HepG2 (cell line): Measurements from ENCODE around the gene DAB1. TPM values are rescaled to one million over a fixed set of nuclear protein-coding genes. Genes with fewer than 3 reads are reported as not detected.

ENCODE experiments used
- AGO2 ChIP-seq: fragments of 200-400 bp; formaldehyde crosslinking; optimal IDR thresholded peaks from 2 replicates; pipeline ENCODE3; 2017; ENCODE audit warnings: mild to moderate bottlenecking, low read depth, low read length, moderate library complexity
- HINFP ChIP-seq: sonication (generic); formaldehyde crosslinking; IDR thresholded peaks from 2 replicates; pipeline ENCODE4 v1.4.0; 2020; ENCODE audit warnings: low read depth, mild to moderate bottlenecking, missing genetic modification reagents
- NFIB ChIP-seq: sonication (generic); formaldehyde crosslinking; IDR thresholded peaks from 2 replicates; pipeline ENCODE4 v1.9.0; 2021; ENCODE audit warnings: missing genetic modification reagents, mild to moderate bottlenecking, borderline replicate concordance
- ONECUT2 ChIP-seq: sonication (generic); formaldehyde crosslinking; IDR thresholded peaks from 2 replicates; pipeline ENCODE4 v1.4.0; 2020; ENCODE audit warnings: missing genetic modification reagents
- RAD51 ChIP-seq: fragments of 450-650 bp; IDR thresholded peaks from 2 replicates; pipeline ENCODE4 v1.6.1; 2016; ENCODE audit warnings: borderline replicate concordance
- SRY ChIP-seq: sonication (generic); formaldehyde crosslinking; IDR thresholded peaks from 2 replicates; pipeline ENCODE4 v1.8.0; 2022; ENCODE audit warnings: mild to moderate bottlenecking, missing genetic modification reagents
- TARDBP ChIP-seq: sonication (generic); formaldehyde crosslinking; IDR thresholded peaks from 2 replicates; pipeline ENCODE4 v1.8.0; 2022; ENCODE audit warnings: mild to moderate bottlenecking, missing genetic modification reagents
- TFDP2 ChIP-seq: sonication (generic); formaldehyde crosslinking; IDR thresholded peaks from 2 replicates; pipeline ENCODE4 v1.4.0; 2020; ENCODE audit warnings: missing genetic modification reagents
- ZFAT ChIP-seq: sonication (generic); formaldehyde crosslinking; conservative IDR thresholded peaks from 2 replicates; pipeline ENCODE4 v1.8.1; 2023; ENCODE audit warnings: missing genetic modification reagents, inconsistent platforms
- ZFP62 ChIP-seq: sonication (generic); formaldehyde crosslinking; IDR thresholded peaks from 2 replicates; pipeline ENCODE4 v1.4.0; 2020; ENCODE audit warnings: missing genetic modification reagents
- ZHX1 ChIP-seq: sonication (generic); formaldehyde crosslinking; IDR thresholded peaks from 2 replicates; pipeline ENCODE4 v1.8.1; 2022; ENCODE audit warnings: low read depth, mild to moderate bottlenecking, missing genetic modification reagents
- ZNF10 ChIP-seq: sonication (generic); formaldehyde crosslinking; IDR thresholded peaks from 2 replicates; pipeline ENCODE4 v1.4.0; 2020; ENCODE audit warnings: mild to moderate bottlenecking, low read depth, missing genetic modification reagents, borderline replicate concordance
- ZNF274 ChIP-seq: sonication (generic); formaldehyde crosslinking; IDR thresholded peaks from 2 replicates; pipeline ENCODE4 v1.5.1; 2020; ENCODE audit warnings: mild to moderate bottlenecking, missing genetic modification reagents
- ZNF34 ChIP-seq: sonication (generic); formaldehyde crosslinking; IDR thresholded peaks from 2 replicates; pipeline ENCODE4 v1.4.0; 2020; ENCODE audit warnings: mild to moderate bottlenecking, missing genetic modification reagents, borderline replicate concordance
- ZNF7 ChIP-seq: IDR thresholded peaks from 2 replicates; pipeline ENCODE4 v1.6.1; 2016; ENCODE audit warnings: missing biosample characterization, missing genetic modification reagents
- ZNF713 ChIP-seq: sonication (generic); formaldehyde crosslinking; IDR thresholded peaks from 2 replicates; pipeline ENCODE4 v1.4.0; 2020; ENCODE audit warnings: mild to moderate bottlenecking, missing genetic modification reagents
- polyA plus RNA-seq, 8 experiments: library from polyadenylated mRNA; depleted of rRNA in 3 of 8; stranded (reverse) in 7 of 8; unstranded in 1 of 8; fragments of >200 nt; fragmentation: Illumina TruSeq in 4 of 8; extraction: Trizol in 4 of 8; gene quantifications; 2 replicates each; pipeline versions ENCODE4 v1.2.1 to v1.2.3, GENCODE V29; 2011 to 2016; ENCODE audit warnings: low read depth in 4 of 8, missing spikeins in 1 of 8, mixed read lengths in 1 of 8; ENCODE audit not compliant: insufficient read depth in 1 of 8
- total RNA-seq, 5 experiments: library from RNA; depleted of rRNA; stranded (reverse); fragments of >200 nt; fragmentation: Illumina TruSeq; extraction: Trizol; gene quantifications; 2 replicates each; pipeline ENCODE4 v1.2.3, GENCODE V29; 2016; ENCODE audit warnings: low read depth in 1 of 5
- TF ChIP-seq, protein P1 (sequence below): sonication (generic); formaldehyde crosslinking; IDR thresholded peaks from 2 replicates; pipeline ENCODE4 v1.8.0; 2022; ENCODE audit warnings: missing genetic modification reagents, mild to moderate bottlenecking, inconsistent platforms, borderline replicate concordance
- TF ChIP-seq, protein P2 (sequence below): sonication (generic); formaldehyde crosslinking; IDR thresholded peaks from 2 replicates; pipeline ENCODE4 v1.5.0; 2020; ENCODE audit warnings: mild to moderate bottlenecking, missing genetic modification reagents, borderline replicate concordance

Gene DAB1
- total and polyA plus RNA-seq, 2 of the 13 experiments (the other 11 are each of a cell fraction or from before 2014, with no cell fraction given) = 0.04 to 0.13 TPM

- TF ChIP-seq TFDP2 (CRISPR knock-in tag) = peak; percentile 71
- no peak for TF ChIP-seq ZNF10 (CRISPR knock-in tag)
- TF ChIP-seq ZNF7 (CRISPR knock-in tag) = no peak
- TF ChIP-seq ZNF274 (CRISPR knock-in tag) = no peak
- TF ChIP-seq ZNF34 (CRISPR knock-in tag) = no peak; the same call in 1 of the 2 replicates
- no peak for TF ChIP-seq ZFAT
- TF ChIP-seq, protein P1, sequence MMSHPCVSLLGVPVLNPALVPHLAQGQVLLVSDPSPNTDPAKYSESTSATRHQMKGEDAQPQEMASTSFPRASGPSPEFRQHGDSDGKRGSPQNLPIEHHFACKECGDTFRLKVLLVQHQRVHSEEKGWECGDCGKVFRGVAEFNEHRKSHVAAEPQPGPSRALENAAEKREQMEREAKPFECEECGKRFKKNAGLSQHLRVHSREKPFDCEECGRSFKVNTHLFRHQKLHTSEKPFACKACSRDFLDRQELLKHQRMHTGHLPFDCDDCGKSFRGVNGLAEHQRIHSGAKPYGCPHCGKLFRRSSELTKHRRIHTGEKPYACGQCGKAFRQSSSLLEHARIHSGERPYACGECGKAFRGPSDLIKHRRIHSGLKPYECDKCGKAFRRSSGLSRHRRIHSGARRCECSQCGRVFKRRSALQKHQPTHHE (CRISPR knock-in tag) = no peak
- no peak; the same call in 1 of the 2 replicates for TF ChIP-seq HINFP (CRISPR knock-in tag)
- no peak for TF ChIP-seq ZNF713
- TF ChIP-seq, protein P2, sequence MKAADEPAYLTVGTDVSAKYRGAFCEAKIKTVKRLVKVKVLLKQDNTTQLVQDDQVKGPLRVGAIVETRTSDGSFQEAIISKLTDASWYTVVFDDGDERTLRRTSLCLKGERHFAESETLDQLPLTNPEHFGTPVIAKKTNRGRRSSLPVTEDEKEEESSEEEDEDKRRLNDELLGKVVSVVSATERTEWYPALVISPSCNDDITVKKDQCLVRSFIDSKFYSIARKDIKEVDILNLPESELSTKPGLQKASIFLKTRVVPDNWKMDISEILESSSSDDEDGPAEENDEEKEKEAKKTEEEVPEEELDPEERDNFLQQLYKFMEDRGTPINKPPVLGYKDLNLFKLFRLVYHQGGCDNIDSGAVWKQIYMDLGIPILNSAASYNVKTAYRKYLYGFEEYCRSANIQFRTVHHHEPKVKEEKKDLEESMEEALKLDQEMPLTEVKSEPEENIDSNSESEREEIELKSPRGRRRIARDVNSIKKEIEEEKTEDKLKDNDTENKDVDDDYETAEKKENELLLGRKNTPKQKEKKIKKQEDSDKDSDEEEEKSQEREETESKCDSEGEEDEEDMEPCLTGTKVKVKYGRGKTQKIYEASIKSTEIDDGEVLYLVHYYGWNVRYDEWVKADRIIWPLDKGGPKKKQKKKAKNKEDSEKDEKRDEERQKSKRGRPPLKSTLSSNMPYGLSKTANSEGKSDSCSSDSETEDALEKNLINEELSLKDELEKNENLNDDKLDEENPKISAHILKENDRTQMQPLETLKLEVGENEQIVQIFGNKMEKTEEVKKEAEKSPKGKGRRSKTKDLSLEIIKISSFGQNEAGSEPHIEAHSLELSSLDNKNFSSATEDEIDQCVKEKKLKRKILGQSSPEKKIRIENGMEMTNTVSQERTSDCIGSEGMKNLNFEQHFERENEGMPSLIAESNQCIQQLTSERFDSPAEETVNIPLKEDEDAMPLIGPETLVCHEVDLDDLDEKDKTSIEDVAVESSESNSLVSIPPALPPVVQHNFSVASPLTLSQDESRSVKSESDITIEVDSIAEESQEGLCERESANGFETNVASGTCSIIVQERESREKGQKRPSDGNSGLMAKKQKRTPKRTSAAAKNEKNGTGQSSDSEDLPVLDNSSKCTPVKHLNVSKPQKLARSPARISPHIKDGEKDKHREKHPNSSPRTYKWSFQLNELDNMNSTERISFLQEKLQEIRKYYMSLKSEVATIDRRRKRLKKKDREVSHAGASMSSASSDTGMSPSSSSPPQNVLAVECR (CRISPR knock-in tag) = peak; percentile 59; the same call in 1 of the 2 replicates
- peak; percentile 99 for TF ChIP-seq TARDBP (CRISPR knock-in tag)
- TF ChIP-seq RAD51 = no peak
- TF ChIP-seq ZFP62 (CRISPR knock-in tag) = no peak
- peak; percentile 88 for TF ChIP-seq ZHX1
- peak; percentile 80 for TF ChIP-seq ONECUT2 (CRISPR knock-in tag)
- no peak for TF ChIP-seq AGO2
- TF ChIP-seq SRY (CRISPR knock-in tag) = no peak
- TF ChIP-seq NFIB (CRISPR knock-in tag) = no peak
These were observed 143.8 kb downstream of the DAB1 start (continued) for GRCh38 chr1:57279909-57280666.
